GM12801 (cell line): ENCODE results near the gene ADGRD1.

Source experiments
- CTCF ChIP-seq: IDR thresholded peaks from one replicate; pipeline ENCODE4 v1.5.1; 2011; ENCODE audit warnings: control low read depth; ENCODE audit not compliant: insufficient read length; ENCODE audit errors: extremely low read depth

The ADGRD1 gene

GRCh38 chr12:130945786-130946492 lies 7.8 kb upstream of the ADGRD1 start:
- no peak for TF ChIP-seq CTCF

GRCh38 chr12:130947028-130947613 lies 6.6 kb upstream of the ADGRD1 start:
- TF ChIP-seq CTCF, result no peak

GRCh38 chr12:130948136-130948535 lies 5.6 kb upstream of the ADGRD1 start:
- TF ChIP-seq CTCF, result no peak

GRCh38 chr12:130948751-130949150 lies 5.0 kb upstream of the ADGRD1 start:
- no peak for TF ChIP-seq CTCF

GRCh38 chr12:130949806-130950205 lies 3.9 kb upstream of the ADGRD1 start:
- no peak for TF ChIP-seq CTCF

- no peak for TF ChIP-seq CTCF
These were observed 2.1 kb upstream of the ADGRD1 start for GRCh38 chr12:130951636-130952035.

GRCh38 chr12:130952171-130952954 lies 1.3 kb upstream of the ADGRD1 start:
- no peak for TF ChIP-seq CTCF
